Measurements from ENCODE around the gene RIT1. TPM values are rescaled to one million over a fixed set of nuclear protein-coding genes. Genes with fewer than 3 reads are reported as not detected.
"Not testable (repeated sequence)": the region's sequence is repeated elsewhere in the genome, so short reads cannot be mapped to it uniquely, and the experiment has no call there.

Gene RIT1
- total RNA-seq, 2 experiments from 2014 or later = 20.3 to 23.0 TPM

DNA sequence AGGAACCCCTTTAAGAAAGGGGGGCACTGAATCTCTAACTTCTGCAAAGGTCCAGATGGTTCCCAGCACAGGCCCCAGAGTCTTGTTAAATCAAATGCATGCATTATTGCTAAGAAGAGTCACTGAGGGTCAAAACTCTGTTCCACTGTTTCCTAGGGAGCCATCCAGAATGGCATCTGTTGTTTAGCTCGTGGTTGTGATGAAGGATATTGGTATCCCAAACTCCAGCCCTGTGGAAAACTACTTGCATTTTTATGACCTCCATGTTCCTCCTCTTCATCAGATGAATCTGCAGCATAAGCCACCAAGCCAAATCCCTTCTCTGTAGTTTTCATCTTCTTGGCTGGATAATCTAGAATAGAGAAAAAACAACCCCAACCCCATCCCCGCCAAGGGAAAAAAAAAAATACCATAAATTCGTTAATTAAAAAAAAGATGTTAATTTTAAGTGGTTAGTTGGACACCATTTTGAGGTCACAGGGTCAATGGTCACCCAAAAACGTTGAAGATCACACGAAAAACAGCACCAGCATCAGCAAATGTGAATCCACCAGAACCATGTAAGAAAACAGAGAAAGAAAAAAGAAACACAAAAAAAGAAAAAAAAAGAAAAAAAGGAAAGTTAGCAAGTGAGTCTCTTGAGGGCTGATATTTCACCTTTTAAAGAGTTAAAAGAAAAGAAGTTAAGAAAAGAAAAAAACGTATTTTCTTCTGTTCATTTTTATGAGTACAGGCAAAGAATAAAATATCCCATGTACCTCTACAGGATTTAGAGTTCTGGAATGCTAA lies 3.0 kb upstream of the RIT1 start:
- ChIA-PET CTCF (interaction anchor here (1.0 to 1.6 kb wide), 3 partner anchors 9 to 75 kb away, joined by 3 to 6 read pairs (median 3); no protein-coding TSS in a partner anchor), POLR2A (interaction anchor here (1.2 kb wide), 1 partner anchor 17 kb away, joined by 4 read pairs; no protein-coding TSS in a partner anchor)
- no peak for DNase-seq
- intact Hi-C loops (cut with DNase I, micrococcal nuclease) = loop anchor here in 1 of 2 experiments (5.0 kb wide), 2 partner anchors 227 to 423 kb away; partner anchors contain the start of genes CCT3, DAP3, TSACC and YY1AP1
- Mint-ChIP-seq H3K27ac (no peak overlapping the region), H3K36me3 (ENCODE audit: low read depth) (peaks cover 56% of the 10 kb centered on the region), H3K4me1 (peaks cover 19% of the 10 kb centered on the region), H3K27me3 (no peaks in the 10 kb centered on the region), H3K9me3 (ENCODE audit: low read depth) (no peaks in the 10 kb centered on the region), H3K4me3 (no peak overlapping the region)
- no peak for ATAC-seq

DNA sequence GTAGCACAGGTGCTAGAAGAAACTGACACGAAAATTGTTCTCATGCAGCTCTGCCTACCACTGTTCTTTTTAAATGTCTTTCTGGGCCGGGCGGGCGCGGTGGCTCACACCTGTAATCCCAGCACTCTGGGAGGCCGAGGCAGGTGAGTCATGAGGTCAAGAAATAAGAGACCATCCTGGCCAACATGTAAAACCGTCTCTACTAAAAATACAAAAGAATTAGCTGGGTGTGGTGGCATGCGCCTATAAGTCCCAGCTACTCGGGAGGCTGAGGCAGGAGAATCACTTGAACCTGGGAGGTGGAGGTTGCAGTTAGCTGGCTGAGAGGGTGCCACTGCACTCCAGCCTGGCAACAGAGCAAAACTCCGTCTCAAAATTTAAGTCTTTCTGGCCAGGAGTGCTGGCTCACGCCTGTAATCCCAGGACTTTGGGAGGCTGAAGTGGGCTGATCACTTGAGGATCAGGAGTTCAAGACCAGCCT lies 947 bp upstream of the RIT1 start:
- Mint-ChIP-seq H3K9me3 (ENCODE audit: low read depth) (no peaks in the 10 kb centered on the region), H3K4me3 (peak overlapping the region; percentile 85), H3K36me3 (ENCODE audit: low read depth) (peaks cover 55% of the 10 kb centered on the region), H3K27ac (peak overlapping the region; percentile 92), H3K4me1 (peaks cover 19% of the 10 kb centered on the region), H3K27me3 (no peaks in the 10 kb centered on the region)
- intact Hi-C loops (cut with DNase I, micrococcal nuclease) = loop anchor here in 1 of 2 experiments (5.0 kb wide), 2 partner anchors 225 to 425 kb away; partner anchors contain the start of genes CCT3, DAP3, TSACC and YY1AP1
- DNase-seq (no peak), ATAC-seq (no peak)
- CTCF ChIA-PET = interaction anchor here (0.6 to 1.2 kb wide), 3 partner anchors 30 to 138 kb away, joined by 3 to 4 read pairs (median 3); no protein-coding TSS in a partner anchor
- POLR2A ChIA-PET = interaction anchor here (1.0 to 1.3 kb wide), 2 partner anchors 20 to 66 kb away, joined by 3 to 4 read pairs; no protein-coding TSS in a partner anchor

DNA sequence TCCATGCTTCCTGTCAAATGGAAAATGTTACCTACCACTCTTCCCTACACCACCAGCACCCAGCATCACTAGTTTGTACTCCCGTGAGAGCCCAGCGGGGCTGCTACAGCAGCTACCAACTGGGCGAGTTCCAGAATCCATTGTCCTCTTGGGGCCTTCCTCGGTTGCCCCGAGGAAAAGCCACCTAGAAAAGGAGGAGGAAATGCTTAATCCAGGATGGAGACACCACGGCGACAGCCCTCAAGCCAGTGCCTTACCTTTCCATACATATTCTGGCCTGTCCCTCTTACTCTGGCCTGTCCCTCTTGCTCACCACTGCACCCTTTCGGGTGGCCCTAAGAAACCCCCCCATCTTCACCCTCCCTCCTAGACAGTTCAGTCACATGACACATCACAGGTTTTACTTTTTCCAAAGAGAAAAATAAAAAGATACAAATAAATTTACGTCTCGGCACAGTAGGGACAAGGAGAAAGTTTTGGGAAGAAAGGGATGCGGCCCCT lies 478 bp downstream of the RIT1 start:
- ChIA-PET CTCF (interaction anchor here (1.0 kb wide), 1 partner anchor 79 kb away, joined by 3 read pairs; no protein-coding TSS in a partner anchor), POLR2A (interaction anchor here (0.9 kb wide), 1 partner anchor 35 kb away, joined by 3 read pairs; no protein-coding TSS in a partner anchor)
- Mint-ChIP-seq H3K4me1 (peaks cover 19% of the 10 kb centered on the region), H3K27ac (peak overlapping the region; percentile 92), H3K4me3 (peak overlapping the region; percentile 85), H3K27me3 (no peaks in the 10 kb centered on the region), H3K36me3 (ENCODE audit: low read depth) (peaks cover 47% of the 10 kb centered on the region), H3K9me3 (ENCODE audit: low read depth) (no peaks in the 10 kb centered on the region)
- intact Hi-C loops (cut with DNase I, micrococcal nuclease) = loop anchor here (1.0 to 5.0 kb wide), 12 partner anchors 24 to 648 kb away; partner anchors contain the start of genes ARHGEF2 (in 1 of the 2), CCT3 (in 1 of the 2), DAP3 (in 1 of the 2) and GON4L (in 1 of the 2)
- peak; percentile 28 for DNase-seq
- peak; percentile 22 for ATAC-seq

DNA sequence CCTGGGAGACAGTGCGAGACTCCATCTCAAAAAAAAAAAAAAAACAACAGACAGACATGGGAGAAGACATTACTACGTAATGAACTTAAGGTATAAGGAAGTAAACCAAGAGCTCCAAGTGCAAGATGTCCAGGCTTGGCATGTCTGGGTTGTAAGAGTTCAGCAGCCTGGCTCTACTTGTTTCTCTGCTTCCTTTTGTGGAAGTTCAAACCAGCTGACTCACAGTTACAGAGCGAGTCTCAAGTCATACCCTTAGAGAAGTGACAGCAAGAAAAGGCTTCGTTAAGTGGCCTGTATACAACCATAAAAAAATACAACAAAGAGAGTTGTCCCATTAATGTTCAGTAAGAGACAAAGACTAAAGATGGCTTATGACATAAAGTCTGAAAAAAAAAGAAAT lies 1.3 kb downstream of the RIT1 start:
- intact Hi-C loops (cut with DNase I, micrococcal nuclease) = loop anchor here in 1 of 2 experiments (2.0 to 5.0 kb wide), 3 partner anchors 223 to 647 kb away; partner anchors contain the start of genes CCT3, DAP3, SCAMP3 and TSACC
- H3K4me1 Mint-ChIP-seq = peaks cover 19% of the 10 kb centered on the region
- ChIA-PET CTCF (interaction anchor here (0.6 to 1.0 kb wide), 3 partner anchors 80 to 313 kb away, joined by 3 to 6 read pairs (median 4); no protein-coding TSS in a partner anchor), POLR2A (interaction anchor here (0.5 to 0.9 kb wide), 2 partner anchors 15 to 36 kb away, joined by 3 to 4 read pairs; no protein-coding TSS in a partner anchor)
- DNase-seq (no peak), ATAC-seq (no peak)
- no peaks in the 10 kb centered on the region for H3K9me3 Mint-ChIP-seq (ENCODE audit: low read depth)
- H3K4me3 Mint-ChIP-seq = peak overlapping the region; percentile 85
- H3K36me3 Mint-ChIP-seq (ENCODE audit: low read depth) = peaks cover 47% of the 10 kb centered on the region
- H3K27me3 Mint-ChIP-seq = no peaks in the 10 kb centered on the region
- H3K27ac Mint-ChIP-seq = peak overlapping the region; percentile 66

DNA sequence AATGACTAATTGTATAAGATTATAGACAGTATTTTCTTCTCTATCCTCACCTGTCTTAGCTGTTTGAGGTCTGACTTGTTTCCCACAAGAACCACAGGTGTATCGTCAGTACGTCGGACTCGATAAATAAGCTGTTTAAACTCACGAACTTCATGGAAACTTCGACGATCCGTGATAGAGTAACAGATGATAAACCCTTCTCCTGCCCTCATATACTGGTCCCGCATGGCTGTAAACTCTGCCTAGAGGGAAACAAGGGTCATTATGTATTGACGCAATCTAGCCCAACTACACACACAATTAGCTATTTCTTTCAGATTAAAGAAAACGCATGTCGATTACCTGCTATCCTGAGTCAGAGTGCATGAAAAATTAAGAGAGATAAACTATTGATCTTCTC lies 6.9 kb downstream of the RIT1 start:
- Mint-ChIP-seq H3K9me3 (ENCODE audit: low read depth) (no peaks in the 10 kb centered on the region), H3K36me3 (ENCODE audit: low read depth) (peaks cover 45% of the 10 kb centered on the region), H3K27ac (no peak overlapping the region), H3K4me3 (no peak overlapping the region), H3K27me3 (no peaks in the 10 kb centered on the region), H3K4me1 (no peaks in the 10 kb centered on the region)
- ATAC-seq = no peak
- DNase-seq = no peak
- POLR2A ChIA-PET = interaction anchor here (0.6 kb wide), 1 partner anchor 11 kb away, joined by 8 read pairs; no protein-coding TSS in a partner anchor
- intact Hi-C loops (cut with DNase I, micrococcal nuclease) = no loop called here
- CTCF ChIA-PET = interaction anchor here (1.0 to 2.0 kb wide), 6 partner anchors 9 to 731 kb away, joined by 3 to 6 read pairs (median 3); partner anchors contain the start of gene KRTCAP2

DNA sequence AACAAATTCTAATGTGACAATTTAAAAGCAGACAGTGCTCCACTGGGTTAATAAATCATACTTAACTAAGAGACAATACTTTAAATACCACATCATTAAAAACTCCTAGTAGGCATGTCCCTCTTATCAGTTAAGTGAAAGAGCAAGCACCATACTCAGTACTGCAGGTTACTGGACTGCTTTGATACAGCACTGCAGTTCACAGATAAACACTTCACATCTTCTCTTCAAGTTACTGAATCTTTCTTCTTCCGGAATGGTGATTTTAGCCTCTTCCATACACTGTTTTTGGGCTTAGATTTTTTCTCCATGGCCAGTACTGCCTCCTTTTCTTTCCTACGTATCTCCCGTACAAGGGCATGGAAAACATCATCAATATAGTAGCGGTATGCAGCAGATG lies 11.0 kb downstream of the RIT1 start:
- DNase-seq (no peak), ATAC-seq (no peak)
- no peak overlapping the region for H3K4me3 Mint-ChIP-seq
- H3K27me3 Mint-ChIP-seq = no peaks in the 10 kb centered on the region
- ChIA-PET POLR2A (no interaction called here), CTCF (interaction anchor here (0.6 kb wide), 1 partner anchor 906 kb away, joined by 3 read pairs; no protein-coding TSS in a partner anchor)
- H3K9me3 Mint-ChIP-seq (ENCODE audit: low read depth) = no peaks in the 10 kb centered on the region
- H3K36me3 Mint-ChIP-seq (ENCODE audit: low read depth) = peaks cover 43% of the 10 kb centered on the region
- intact Hi-C loops (cut with DNase I, micrococcal nuclease) = no loop called here
- H3K4me1 Mint-ChIP-seq = no peaks in the 10 kb centered on the region
- H3K27ac Mint-ChIP-seq = no peak overlapping the region

DNA sequence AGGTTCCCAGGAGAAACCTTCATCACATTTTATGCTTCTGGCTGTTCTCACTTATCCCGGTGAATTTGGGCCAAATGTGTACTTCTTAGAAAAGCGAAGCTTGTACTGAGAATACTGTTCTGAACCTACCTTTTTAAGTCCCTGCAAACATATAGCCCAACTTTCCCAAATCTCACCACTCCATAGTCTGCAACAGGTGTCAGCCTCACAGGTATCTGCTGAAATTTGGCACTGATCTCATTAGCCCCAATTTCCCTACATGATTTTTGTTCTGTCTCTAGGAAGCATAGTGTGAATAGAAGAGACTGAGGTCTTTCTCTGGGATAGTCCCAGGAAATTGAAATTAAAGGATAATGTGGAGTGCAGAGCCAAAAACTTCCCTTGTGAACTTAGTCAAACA lies 11.5 kb downstream of the RIT1 start:
- H3K4me3 Mint-ChIP-seq = no peak overlapping the region
- peak overlapping the region; percentile 20 for H3K27ac Mint-ChIP-seq
- no peaks in the 10 kb centered on the region for H3K9me3 Mint-ChIP-seq (ENCODE audit: low read depth)
- POLR2A ChIA-PET = interaction anchor here (0.8 kb wide), 1 partner anchor 18 kb away, joined by 3 read pairs; no protein-coding TSS in a partner anchor
- intact Hi-C loops (cut with DNase I, micrococcal nuclease) = no loop called here
- peaks cover 41% of the 10 kb centered on the region for H3K36me3 Mint-ChIP-seq (ENCODE audit: low read depth)
- no peaks in the 10 kb centered on the region for H3K4me1 Mint-ChIP-seq
- H3K27me3 Mint-ChIP-seq = no peaks in the 10 kb centered on the region
- DNase-seq (no peak), ATAC-seq (no peak)
- CTCF ChIA-PET = no interaction called here

DNA sequence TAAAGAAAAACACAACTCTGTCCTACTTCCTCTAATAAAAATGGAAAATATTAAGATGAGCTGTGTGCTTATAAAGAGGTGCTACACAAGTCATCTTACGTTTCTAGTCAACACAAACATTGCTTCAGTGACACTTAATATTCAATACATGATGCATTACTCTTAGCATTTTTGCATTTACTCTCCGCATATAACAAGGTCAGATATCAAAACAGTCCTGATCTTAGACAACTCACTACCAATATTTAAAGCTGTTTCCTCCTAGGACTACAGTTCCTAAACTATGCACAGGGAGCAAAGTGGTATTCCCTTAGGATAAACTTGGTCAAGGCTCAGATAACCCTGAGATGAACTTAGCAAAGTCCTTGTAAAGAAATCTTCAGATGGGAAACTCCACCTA lies 12.3 kb downstream of the RIT1 start:
- H3K9me3 Mint-ChIP-seq (ENCODE audit: low read depth) = no peaks in the 10 kb centered on the region

DNA sequence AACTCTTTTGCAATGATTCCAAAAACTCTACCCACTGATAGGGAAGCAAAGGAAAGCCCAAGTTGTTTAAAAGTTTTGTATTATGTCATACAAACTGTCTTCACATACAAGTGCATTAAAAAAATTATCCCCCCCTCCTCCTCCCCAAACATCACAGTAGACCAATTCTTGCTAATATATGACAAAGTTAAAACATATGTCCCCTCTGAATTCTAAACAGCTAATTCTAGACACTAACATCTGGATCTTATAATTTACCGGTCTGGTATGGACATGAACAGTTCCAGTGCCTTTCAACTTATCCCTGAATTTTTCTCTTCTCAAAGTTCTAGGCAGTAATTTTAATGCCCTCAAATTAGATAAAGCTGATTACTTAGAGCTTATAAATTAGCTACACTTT lies 13.4 kb downstream of the RIT1 start:
- Mint-ChIP-seq H3K36me3 (ENCODE audit: low read depth) (peaks cover 33% of the 10 kb centered on the region), H3K27me3 (no peaks in the 10 kb centered on the region), H3K9me3 (ENCODE audit: low read depth) (no peaks in the 10 kb centered on the region), H3K4me1 (peaks cover 14% of the 10 kb centered on the region), H3K4me3 (no peak overlapping the region), H3K27ac (peak overlapping the region; percentile 2)
- CTCF ChIA-PET = no interaction called here
- DNase-seq = no peak
- ATAC-seq = no peak
- intact Hi-C loops (cut with DNase I, micrococcal nuclease) = no loop called here
- POLR2A ChIA-PET = no interaction called here

More for the DNA sequence above, 12.3 kb downstream of the RIT1 start:
- Mint-ChIP-seq H3K4me1 (peaks cover 3% of the 10 kb centered on the region), H3K36me3 (ENCODE audit: low read depth) (peaks cover 33% of the 10 kb centered on the region), H3K4me3 (no peak overlapping the region), H3K27me3 (no peaks in the 10 kb centered on the region), H3K27ac (no peak overlapping the region)
- ATAC-seq = no peak
- intact Hi-C loops (cut with DNase I, micrococcal nuclease) = no loop called here
- DNase-seq = no peak
- ChIA-PET POLR2A (interaction anchor here (0.8 kb wide), 1 partner anchor 19 kb away, joined by 3 read pairs; no protein-coding TSS in a partner anchor), CTCF (no interaction called here)

DNA sequence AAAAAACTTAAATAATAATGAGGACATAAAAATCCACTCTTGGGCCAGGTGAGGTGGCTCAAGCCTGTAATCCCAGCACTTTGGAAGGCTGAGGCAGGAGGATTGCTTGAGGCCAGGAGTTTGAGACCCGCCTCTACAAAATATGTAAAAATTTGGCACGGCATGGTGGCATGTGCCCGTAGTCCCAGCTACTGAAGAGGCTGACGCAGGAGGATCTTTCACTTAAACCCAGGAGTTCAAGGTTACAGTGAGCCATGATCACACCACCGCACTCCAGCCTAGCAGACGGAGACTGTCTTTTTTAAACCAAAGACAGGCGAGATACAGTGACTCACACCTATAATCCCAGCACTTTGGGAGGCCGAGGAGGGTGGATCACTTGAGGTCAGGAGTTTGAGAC lies 14.7 kb downstream of the RIT1 start:
- peaks cover 18% of the 10 kb centered on the region for H3K4me1 Mint-ChIP-seq
- H3K36me3 Mint-ChIP-seq (ENCODE audit: low read depth) = peaks cover 30% of the 10 kb centered on the region
- H3K27me3 Mint-ChIP-seq; H3K9me3 Mint-ChIP-seq (ENCODE audit: low read depth); intact Hi-C loops (cut with DNase I, micrococcal nuclease); H3K4me3 Mint-ChIP-seq; ATAC-seq; POLR2A ChIA-PET; H3K27ac Mint-ChIP-seq; CTCF ChIA-PET; DNase-seq: not testable (repeated sequence)

DNA sequence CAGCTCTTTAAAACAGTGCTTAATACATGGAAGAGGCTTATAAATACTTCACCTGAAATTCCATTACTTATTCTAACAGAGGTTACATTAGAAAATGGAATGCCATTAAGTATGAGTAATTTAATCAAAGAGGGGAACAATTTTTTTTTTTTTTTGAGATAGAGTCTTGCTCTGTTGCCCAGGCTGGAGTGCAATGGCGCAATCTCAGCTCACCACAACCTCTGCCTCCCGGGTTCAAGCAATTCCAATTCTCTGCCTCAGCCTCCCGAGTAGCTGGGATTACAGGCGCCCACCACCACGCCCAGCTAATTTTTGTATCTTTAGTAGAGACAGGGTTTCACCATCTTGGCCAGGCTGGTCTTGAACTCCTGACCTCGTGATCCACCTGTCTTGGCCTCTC lies 15.5 kb downstream of the RIT1 start:
- ATAC-seq; POLR2A ChIA-PET; H3K27ac Mint-ChIP-seq; H3K9me3 Mint-ChIP-seq (ENCODE audit: low read depth); intact Hi-C loops (cut with DNase I, micrococcal nuclease); DNase-seq; H3K27me3 Mint-ChIP-seq; H3K4me3 Mint-ChIP-seq: not testable (repeated sequence)
- peaks cover 18% of the 10 kb centered on the region for H3K4me1 Mint-ChIP-seq
- H3K36me3 Mint-ChIP-seq (ENCODE audit: low read depth) = peaks cover 29% of the 10 kb centered on the region
- CTCF ChIA-PET = interaction anchor here (0.6 to 1.3 kb wide), 2 partner anchors 9 to 29 kb away, joined by 3 read pairs; no protein-coding TSS in a partner anchor

Data from activated CD4-positive, alpha-beta T cell treated with anti-CD3 and anti-CD28 coated beads for 36 hours (primary cell).